NCI-H146 treated with DMSO at 0.1 percent for 48 hours (cell line): ENCODE results near the gene C11orf16.
"Not testable (repeated sequence)": the region's sequence is repeated elsewhere in the genome, so short reads cannot be mapped to it uniquely, and the experiment has no call there.

Source experiments
- DNase-seq: peaks from one replicate; lab custom pipeline; 2025; ENCODE audit not compliant: unreplicated experiment; lab: John Stamatoyannopoulos, UW

The C11orf16 gene, protein sequence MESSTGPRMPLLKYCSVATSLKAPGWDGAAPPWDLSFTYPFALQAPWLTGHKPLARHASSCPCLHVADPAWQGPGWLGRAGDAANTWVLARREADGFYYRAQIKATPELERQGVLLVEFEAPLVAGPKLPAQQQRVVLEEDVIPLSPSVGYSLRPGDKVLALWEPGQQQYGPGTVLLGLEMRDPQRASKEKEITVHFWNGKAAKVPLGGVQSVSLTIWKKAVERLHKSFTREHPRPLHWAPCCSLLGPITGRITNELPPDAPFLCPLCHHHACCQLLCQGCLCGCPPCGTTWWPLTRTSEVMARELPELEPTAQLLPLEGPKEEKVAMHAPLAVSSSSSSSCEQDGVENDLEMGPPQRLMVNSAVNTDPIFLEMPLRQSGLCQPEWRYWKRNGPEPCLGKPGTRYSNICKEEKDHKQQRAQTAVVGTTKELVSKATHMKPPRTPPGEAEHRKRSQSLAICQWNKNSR

DNA sequence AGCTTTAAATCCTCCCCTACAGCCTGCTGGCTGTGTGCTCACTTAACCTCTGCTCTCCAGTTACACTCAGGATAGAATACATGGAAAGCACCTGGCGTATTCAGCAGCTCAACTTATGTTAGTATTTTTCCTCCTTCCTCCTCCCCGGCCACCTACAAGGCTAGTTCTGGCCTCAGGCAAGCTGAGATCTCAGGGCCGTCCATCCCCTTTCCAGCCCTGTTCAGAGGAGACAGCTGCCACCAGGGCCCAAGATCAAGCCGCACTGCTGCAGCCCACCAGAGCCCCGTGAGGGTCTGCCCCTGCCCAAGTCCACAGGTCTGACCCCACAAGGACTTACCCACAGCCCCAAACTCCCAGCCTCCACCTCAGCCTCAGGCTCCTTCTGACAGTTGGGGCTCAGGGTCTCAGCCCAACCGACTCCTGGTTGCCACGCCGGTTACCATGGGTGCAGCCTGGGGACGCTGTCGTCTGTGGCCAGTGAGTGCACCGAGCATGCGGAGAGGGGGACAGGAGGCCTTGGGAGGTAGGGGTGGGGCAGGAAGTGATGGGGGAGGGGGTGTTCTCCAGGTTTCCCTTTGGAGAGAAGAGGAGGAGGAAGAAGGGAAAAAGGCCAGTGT, at the start of gene C11orf16:
Gene C11orf16 (minus strand): TSS at position 384 of the 617 bp plus-strand sequence. CDS start 639 bp downstream, outside the sequence.
- DNase-seq: peak; percentile 9

DNA sequence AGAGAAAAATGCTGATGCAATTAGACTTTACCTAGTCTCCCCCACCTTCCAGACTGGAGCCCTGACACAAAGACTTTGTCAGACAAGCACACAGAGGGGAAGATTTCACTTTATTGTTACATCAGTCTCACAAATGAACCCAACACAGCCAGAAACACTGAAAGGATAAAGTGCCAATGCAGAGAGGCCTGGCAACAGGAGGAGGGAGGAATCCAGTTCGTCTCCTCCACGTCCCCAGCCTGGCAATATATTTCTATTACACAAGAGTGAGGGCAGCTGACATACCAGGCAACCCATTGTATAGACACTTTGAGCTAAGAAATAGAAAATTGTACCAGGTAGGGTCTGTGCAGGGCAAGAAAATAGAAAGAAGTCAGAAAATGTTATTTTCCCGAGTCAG, 47.7 kb upstream of the C11orf16 start:
- DNase-seq: no peak

DNA sequence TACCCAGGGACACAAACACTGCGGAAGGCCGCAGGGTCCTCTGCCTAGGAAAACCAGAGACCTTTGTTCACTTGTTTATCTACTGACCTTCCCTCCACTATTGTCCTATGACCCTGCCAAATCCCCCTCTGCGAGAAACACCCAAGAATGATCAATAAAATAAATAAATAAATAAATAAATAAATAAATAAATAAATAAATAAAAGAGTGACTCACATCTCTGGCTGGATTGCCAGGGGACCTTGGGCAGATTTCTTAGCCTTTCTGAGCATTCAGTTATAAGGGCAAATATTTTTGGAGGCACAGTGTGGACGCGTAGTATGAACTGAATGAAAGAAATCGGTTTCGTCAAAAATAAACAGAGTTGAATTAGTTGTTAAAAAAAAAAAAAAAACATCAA, 46.6 kb upstream of the C11orf16 start:
- not testable (repeated sequence) for DNase-seq

DNA sequence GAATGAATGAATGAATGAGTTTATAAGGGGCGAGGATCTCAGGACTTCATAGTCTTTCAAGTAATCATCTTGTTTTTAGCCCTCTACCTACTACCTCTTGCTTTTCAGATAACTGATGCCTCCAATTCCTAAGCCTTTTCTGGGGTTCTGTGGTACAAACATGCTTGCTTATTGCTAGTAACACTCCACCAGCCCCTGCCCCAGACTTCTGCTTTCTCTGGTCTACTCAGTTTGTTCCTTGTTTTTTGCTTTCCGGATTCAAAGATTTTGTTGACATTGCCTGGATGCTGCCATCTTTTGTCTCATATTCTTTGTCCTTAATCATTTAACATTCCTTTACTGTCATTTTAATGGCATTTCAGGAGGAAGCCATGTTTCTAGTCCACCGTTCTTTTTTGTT, 40.4 kb upstream of the C11orf16 start:
- DNase-seq: no peak

DNA sequence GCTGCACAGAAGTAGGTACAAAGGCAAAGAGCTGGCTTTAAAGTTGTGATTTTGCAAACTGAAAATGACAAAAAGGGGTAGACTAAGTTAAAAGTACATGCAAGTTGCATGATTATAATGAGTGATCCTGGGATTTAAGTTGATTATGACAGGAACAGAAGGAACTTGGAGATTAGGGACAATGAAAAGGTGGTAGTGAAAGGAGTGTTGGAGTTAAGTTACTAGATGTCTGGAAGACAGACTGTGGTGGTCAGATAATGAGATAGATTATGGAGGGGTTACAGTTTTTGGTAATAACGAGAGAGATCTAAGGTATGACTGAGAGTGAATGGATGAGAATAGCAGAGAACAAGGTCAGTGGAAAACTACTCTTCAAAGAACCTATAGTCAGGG, 39.2 kb upstream of the C11orf16 start:
- no peak for DNase-seq

DNA sequence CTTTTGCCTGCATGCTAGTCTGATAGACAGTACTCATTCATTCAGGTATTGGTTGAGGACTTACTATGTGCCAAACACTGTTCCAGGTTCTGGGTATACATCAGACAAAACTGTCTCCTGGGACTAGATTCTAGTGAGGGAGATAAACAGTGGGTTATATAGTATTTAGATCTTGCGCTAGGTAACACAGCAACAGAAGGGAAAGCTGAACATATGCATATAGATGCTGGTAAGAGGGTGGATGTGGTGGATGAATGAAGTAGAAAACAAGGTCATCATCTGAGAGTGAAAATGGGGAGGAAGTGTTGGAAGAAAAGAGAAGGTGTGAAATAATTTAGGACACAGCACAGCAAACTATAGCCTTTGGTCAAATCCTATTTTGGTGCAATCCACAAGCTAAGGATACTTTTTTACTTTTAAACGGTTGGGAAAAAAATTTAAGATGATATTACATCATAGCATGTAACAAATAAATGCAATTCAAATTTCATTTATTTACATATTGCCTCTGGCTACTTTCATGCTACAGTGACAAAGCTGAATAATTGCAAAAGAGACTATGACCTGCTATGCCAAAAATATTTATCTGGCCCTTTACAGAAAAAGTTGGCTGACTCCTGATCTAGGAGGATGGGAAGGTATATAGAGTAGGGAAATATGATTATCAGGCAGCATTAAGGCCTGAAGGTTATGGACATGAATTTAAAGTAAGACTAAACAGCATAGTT, 38.6 kb upstream of the C11orf16 start:
- DNase-seq: no peak

DNA sequence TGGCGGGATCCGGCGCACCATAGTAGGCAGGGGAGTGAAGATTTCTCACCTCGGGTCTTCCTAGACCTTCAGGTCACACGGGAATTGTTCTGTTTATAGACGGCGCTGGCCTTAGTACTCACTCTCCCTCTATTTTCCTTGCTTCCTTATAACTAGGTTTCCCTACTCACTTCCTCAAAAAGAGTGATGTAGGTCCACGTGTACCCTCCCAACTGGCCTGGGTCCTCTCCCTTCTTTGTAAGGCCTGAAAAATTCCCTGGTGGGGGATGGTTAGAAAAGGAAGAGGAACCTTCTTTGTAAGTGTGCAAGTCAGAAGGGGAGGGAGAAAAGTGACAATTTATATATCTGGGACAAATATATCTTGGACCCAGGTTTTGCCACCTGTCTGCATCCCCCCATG, 34.4 kb upstream of the C11orf16 start:
- no peak for DNase-seq

DNA sequence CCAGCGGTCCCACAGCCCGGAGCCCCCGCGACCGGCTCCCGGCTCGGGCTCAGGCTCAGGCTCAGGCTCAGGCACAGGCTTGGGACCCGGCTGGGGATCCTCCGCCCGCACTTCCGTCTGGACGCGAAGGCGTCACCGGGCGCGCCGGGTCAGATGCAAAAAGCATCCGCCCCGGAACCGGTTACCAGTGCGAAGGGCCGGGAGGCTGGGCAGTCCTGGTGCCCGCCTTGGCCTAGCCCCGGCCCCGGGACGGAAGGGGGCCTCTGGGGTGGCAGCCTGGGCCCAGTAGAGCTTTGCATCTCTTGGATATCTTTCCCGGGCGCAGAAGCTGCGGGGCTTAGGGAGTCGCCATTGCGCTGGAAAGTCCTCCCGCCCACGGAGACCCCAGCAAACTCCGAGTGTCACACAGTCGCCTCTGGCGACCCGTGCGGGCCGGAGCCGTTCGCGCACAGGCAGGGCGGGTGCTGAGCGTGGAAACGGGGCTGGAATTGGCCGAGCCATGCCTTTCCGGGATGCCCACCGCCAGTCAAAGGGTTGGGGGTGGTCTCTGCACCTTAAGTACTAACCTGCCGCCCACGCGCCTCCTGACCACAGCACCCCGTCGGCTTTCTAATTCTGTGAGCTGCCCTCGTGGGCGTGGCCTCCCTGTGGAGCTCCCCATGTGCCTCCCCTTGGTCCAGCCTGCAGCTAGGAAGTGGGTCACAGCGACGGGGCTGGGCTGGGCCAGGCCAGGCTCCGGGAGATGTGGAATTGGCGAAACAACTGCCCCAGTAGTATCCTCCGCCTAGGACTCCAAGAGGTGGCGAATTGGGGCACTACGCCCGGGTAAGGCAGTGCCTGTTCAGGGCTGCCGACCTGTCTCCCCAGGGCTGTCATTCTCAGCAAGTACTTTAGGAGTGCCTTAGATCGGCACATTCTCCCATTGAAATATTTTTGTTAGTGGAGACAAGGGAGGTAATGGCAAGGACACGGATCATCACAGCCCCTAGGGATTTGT, 31.9 kb upstream of the C11orf16 start, which contains the start of gene TMEM9B:
Gene TMEM9B (minus strand): TSS at position 119 of the 997 bp plus-strand sequence. CDS start 129 bp downstream, outside the sequence.
- DNase-seq: peak; percentile 83

DNA sequence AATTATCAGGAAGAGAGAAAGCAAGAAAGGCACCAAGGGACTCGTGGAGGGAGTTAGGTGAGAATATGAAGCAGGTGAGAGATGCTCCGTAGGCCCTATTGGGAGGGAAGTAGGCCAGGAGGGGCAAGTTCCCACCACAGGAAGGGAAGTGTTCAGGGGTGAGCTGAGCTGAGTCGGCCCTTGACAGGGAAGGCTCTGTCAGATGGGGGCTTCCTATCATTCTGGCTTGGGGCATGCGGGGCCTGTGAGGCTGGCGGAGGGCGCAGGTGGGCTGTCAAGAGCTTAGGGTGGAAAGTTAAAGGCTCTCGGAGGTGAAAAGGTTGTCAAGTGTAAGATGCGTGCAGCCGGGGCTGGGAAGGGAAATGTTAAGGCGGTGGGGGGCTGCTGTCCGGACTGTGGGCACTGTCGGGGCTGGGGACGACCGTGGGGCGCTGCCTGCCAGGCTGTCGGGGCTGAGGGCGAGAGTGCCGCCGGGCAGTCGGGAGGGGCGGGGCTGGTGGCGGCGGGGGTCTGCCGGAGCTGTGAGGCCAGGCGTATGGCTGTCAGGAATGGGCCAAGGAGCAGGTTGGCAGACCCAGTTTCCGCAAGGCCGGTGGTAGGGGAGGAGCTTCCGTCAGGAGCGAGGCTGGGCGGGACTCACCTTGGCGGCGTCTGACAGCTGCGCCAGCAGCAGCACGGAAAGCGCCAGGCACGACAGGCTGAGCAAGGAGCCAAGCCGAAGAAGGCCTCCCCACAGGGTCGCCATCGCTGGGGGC, 31.0 kb upstream of the C11orf16 start:
- DNase-seq: peak; percentile 78

DNA sequence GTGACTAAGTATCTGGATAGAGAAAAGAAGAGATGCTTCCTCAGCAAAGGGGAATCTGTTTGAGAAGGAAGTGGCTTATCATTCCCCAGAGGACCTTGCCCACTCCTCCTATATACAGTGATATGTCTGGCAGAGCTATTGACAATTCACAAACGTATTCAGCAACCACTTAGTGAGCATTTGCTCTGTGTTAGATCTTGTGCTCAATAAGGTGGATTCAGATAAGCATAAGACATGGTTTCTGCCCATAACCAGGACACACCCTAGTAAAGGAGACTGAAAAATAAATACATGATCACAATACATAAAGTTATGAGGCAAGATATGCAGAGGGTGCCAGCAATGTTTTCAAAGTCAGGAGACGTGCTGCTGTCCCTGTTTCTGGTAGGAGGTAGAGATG, 30.1 kb upstream of the C11orf16 start:
- no peak for DNase-seq

DNA sequence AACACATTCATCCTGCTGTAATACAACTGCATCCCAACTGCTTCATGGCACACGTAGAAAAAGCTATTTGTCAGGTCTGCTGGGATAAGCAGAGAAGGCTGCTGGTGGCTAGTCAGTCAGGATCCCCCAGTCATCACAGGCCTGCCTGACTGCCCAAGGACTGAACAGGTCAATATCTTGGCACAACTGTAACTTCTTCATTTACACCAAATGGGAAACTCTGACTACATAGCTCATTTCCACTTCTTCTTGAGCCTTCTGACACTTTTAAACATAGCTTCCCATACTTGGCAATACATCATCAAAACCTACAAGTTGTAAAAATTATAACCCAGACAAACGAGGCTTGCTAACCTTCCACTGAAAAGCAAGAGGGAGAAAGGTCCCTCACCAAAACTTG, 28.7 kb upstream of the C11orf16 start:
- DNase-seq: no peak

DNA sequence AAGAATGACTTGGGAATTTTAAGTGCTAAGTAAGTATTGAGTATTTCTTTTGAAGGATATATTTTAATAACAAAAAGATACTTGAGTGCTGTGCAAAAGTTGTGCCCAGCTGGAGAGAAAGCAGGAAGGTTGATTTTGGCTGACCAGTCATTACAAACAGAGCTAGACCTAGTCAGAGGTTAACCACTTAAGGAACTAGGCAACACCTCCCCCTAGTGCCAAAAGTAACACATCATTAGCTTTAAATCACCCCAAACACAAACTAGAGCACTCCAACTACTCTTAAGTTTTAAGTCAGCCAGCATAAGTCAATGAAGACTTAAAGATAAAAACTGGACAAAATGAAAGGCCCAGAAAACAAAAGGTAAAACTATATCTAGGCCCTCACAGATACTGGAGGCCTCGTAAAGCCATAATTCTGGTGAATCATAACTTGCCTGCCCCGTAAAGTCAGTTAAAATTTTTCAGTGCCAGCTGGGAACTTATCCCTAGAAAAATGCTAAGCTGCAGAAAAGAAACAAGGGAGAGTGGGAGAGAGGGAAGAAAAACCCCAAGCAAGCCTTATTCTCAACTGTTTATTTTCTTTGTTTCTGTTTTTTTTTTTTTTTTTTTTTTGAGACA, 26.9 kb upstream of the C11orf16 start:
- DNase-seq: peak; percentile 47

DNA sequence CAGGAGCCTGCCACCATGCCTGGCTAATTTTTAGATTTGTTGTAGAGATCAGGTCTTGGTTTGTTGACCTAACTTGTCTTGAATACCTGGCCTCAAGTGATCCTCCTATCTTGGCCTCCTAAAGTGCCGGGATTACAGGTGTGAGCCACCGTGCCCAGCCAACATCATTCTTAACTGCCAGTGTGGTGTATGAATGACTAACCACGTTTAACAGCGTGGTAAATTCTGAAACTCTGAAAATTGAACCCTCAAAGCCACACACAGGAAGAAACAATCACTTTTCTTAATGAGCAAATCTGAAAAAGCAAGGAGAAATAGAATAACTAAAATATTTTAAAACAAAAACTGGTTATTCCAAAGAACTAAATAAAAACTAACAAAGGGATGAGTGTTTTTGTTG, 24.1 kb upstream of the C11orf16 start:
- no peak for DNase-seq

DNA sequence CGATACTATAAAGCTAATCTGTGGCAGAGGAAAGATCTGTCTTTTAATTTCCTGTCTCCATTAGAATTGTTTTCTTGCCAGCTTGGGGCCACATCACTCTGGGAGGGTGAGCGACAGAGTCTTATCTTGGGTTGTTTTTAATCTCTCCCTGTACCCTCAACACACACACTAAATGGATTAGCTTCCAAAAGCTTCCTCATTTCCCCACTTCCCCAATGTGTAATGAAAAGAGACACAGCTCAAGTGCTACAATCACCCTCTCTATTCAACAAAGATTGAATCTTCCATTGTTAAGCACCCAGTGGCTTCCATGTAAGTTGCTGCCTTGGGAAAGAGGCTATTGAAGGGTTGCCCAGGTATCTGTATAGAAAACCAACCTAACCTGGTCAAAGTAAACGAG, 16.1 kb upstream of the C11orf16 start:
- no peak for DNase-seq

DNA sequence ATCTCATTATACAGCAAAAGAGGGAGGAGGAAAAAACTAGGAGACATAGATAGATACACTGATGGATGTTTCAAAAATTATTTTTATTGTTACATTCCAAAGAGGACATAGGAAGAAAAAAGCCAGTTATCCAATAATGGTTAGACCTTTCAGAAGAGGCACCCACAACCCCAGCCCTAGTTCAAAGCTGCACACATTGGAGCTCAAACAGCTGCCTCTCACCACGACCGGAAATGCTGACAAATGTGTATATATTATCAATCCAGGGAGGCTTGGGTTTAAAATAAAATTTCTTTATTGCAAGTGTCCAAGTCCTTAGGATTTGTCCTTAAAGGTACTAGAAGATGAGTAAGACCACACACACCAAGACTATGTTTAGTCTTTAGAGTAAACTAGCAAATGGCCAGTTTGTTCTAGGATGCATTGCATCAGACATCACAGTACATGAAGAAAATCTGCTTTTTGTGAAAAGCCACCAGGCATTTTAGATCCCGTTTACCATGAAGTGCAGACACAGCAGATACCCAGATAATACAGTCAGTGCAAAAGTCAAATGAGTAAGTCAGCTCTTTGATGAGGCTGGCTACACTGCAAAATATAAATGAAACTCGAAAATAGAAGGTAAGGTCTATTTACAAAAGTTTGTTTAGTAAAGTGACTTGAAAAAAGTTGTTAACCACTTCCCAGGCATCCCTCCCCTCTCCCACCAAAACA, 14.6 kb upstream of the C11orf16 start:
- DNase-seq: no peak

DNA sequence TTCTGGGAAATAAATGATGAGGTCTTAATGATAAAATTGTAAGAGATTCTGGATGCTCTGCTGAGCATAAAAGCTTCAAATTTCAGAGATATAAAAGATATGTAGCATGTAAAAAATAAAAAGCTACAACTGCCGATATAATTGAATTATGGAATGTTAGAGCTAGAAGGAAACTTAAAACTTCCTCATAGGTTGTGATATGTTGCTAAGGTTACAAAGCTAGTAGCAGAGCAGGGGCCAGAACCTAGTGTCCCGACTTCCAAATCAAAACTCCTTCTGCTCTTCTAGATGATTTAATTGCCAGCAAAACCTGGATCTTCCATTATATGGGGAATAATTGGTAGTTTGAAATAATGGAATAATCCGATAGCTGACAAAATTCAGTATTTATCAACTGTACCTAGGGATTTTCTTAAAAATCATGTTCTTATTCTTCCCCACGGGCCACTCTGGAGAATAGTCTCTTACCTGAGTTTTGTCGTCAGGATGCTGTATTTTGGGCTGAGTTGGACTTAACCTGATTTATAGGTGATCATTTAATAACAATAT, 9.8 kb upstream of the C11orf16 start, which contains the start of gene ASCL3:
Gene ASCL3 (minus strand): TSS at position 499 of the 549 bp plus-strand sequence. CDS start 4,855 bp downstream, outside the sequence.
- DNase-seq: no peak

DNA sequence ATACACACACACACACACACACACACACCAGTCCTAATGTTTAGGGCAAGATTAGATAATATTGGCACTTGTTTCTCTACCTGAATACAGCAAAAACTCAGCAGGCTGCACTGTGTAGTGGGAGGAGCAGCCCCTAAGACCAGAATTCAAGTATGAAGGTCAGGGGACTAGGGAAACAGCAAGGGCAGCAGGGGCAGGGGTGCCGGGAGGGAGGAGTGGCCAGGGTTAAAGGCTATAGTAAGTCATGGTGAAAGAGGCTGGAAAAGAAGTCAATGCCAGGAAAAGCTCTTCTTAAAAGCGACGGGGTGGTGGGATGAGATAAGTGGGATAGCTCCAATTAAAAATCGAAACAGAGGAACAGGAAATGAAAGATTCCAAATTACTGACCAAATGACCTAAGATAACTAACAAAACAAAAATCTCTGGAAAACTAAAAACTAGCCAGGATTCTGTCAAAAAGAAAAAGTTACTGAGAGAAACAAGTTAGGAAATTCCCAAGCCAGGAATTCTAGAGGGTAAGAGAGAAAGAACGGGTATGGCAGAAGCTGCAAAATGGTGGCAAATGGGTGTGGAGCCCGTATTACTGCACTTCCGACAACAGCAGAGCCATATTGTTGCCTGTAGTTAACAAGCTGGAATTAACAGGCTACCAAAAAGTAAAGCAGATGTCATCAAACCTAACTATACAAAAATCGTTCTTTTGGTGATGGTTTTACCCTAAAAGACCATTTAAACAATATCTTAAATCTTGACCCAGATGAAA, 8.8 kb upstream of the C11orf16 start:
- no peak for DNase-seq
